ENCODE data around the gene ELAVL3.

ELAVL3 gene

GRCh38 chr19:11495885-11496284 is 15.0 kb upstream of the ELAVL3 start:
- Histone ChIP-seq H3K9ac (ENCODE audit: low read depth, low read length) (no peak overlapping the region), H3K4me3 (ENCODE audit: low read depth in 1 of 2, low read length in 2 of 2) (no peak overlapping the region), H4K20me1 (ENCODE audit: insufficient read depth, low read length) (0 out of 2 replicates have a peak, but pooled peaks cover 4% of the 10 kb centered on the region), H3K27ac (ENCODE audit: low read length) (no peak overlapping the region), H3K79me2 (ENCODE audit: insufficient read depth, low read length) (no peaks in the 10 kb centered on the region), H2AFZ (ENCODE audit: low read depth, low read length) (no peak overlapping the region), H3K4me1 (ENCODE audit: insufficient read depth, low read length) (no peaks in the 10 kb centered on the region), H3K4me2 (ENCODE audit: insufficient read depth, low read length) (no peak overlapping the region), H3K9me3 (ENCODE audit: insufficient read depth, low read length, severe bottlenecking) (no peaks in the 10 kb centered on the region), H3K27me3 (ENCODE audit: insufficient read depth, low read length, poor library complexity) (no peaks in the 10 kb centered on the region), H3K36me3 (ENCODE audit: insufficient read depth, low read length) (peaks cover 36% of the 10 kb centered on the region)
- TF ChIP-seq EZH2 (IDR thresholded peaks at IDR 0.05; ENCODE audit: borderline replicate concordance, low read depth, low read length, severe bottlenecking) = no peak
- TF ChIP-seq, protein P1, sequence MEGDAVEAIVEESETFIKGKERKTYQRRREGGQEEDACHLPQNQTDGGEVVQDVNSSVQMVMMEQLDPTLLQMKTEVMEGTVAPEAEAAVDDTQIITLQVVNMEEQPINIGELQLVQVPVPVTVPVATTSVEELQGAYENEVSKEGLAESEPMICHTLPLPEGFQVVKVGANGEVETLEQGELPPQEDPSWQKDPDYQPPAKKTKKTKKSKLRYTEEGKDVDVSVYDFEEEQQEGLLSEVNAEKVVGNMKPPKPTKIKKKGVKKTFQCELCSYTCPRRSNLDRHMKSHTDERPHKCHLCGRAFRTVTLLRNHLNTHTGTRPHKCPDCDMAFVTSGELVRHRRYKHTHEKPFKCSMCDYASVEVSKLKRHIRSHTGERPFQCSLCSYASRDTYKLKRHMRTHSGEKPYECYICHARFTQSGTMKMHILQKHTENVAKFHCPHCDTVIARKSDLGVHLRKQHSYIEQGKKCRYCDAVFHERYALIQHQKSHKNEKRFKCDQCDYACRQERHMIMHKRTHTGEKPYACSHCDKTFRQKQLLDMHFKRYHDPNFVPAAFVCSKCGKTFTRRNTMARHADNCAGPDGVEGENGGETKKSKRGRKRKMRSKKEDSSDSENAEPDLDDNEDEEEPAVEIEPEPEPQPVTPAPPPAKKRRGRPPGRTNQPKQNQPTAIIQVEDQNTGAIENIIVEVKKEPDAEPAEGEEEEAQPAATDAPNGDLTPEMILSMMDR (IDR thresholded peaks at IDR 0.05; ENCODE audit: borderline replicate concordance, extremely low read depth, low read length, poor library complexity, severe bottlenecking) = no peak
- DNase-seq (no peak), ATAC-seq (ENCODE audit: insufficient read depth, low read depth) (no peak)

- no peak for ATAC-seq (ENCODE audit: insufficient read depth, low read depth)
- Histone ChIP-seq H4K20me1 (ENCODE audit: insufficient read depth, low read length) (0 out of 2 replicates have a peak, but pooled peaks cover 4% of the 10 kb centered on the region), H3K36me3 (ENCODE audit: insufficient read depth, low read length) (peaks cover 40% of the 10 kb centered on the region)
Measured at GRCh38 chr19:11495481-11495880, 14.6 kb upstream of the ELAVL3 start.

DNA sequence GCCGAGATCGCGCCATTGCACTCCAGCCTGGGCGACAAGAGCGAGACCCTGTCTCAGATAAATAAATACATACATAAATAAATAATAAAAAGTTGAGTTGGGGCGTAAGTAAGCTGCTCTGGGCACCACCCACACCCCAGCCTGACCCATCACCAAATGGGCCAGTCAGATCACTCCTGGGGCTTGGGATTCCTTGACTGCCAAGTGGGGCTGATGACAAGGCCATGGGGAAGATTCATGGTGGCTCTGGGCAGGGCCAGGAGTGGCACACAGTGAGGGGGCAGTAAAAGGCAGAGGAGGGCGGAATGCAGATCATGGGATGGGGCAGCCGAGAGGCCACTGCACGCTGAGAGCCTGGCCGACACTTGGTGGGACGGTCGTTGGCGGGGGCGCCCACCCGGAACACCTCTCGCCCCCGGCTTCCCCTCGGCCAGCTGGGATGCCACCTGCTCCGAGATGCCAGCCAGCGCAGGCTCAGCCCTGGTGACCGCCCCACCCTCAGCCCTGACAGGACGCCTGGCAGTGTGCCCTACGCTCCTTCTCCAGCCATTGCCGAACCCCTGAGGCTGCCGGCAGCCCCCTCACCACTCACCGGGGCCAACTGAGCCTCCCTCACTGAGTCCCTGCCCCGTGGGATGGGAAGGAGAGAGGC is 13.9 kb upstream of the ELAVL3 start:
- DNase-seq (no peak), ATAC-seq (ENCODE audit: insufficient read depth, low read depth) (no peak)
- Histone ChIP-seq H3K4me2 (ENCODE audit: insufficient read depth, low read length) (no peak overlapping the region), H3K9ac (ENCODE audit: low read depth, low read length) (no peak overlapping the region), H3K36me3 (ENCODE audit: insufficient read depth, low read length) (peaks cover 40% of the 10 kb centered on the region), H3K4me3 (ENCODE audit: low read depth in 1 of 2, low read length in 2 of 2) (no peak overlapping the region), H3K27ac (ENCODE audit: low read length) (no peak overlapping the region), H3K4me1 (ENCODE audit: insufficient read depth, low read length) (no peaks in the 10 kb centered on the region), H3K27me3 (ENCODE audit: insufficient read depth, low read length, poor library complexity) (no peaks in the 10 kb centered on the region), H3K79me2 (ENCODE audit: insufficient read depth, low read length) (no peaks in the 10 kb centered on the region), H4K20me1 (ENCODE audit: insufficient read depth, low read length) (0 out of 2 replicates have a peak, but pooled peaks cover 4% of the 10 kb centered on the region), H3K9me3 (ENCODE audit: insufficient read depth, low read length, severe bottlenecking) (no peaks in the 10 kb centered on the region), H2AFZ (ENCODE audit: low read depth, low read length) (no peak overlapping the region)
- no peak for TF ChIP-seq EZH2 (IDR thresholded peaks at IDR 0.05; ENCODE audit: borderline replicate concordance, low read depth, low read length, severe bottlenecking)
- TF ChIP-seq, protein P1 (IDR thresholded peaks at IDR 0.05; ENCODE audit: borderline replicate concordance, extremely low read depth, low read length, poor library complexity, severe bottlenecking) = no peak

More at GRCh38 chr19:11495481-11495880, 14.6 kb upstream of the ELAVL3 start:
- H3K79me2 ChIP-seq (ENCODE audit: insufficient read depth, low read length) = no peaks in the 10 kb centered on the region
- TF ChIP-seq, protein P1 (IDR thresholded peaks at IDR 0.05; ENCODE audit: borderline replicate concordance, extremely low read depth, low read length, poor library complexity, severe bottlenecking) = no peak
- no peak for TF ChIP-seq EZH2 (IDR thresholded peaks at IDR 0.05; ENCODE audit: borderline replicate concordance, low read depth, low read length, severe bottlenecking)
- no peaks in the 10 kb centered on the region for H3K4me1 ChIP-seq (ENCODE audit: insufficient read depth, low read length)
- no peak overlapping the region for H3K27ac ChIP-seq (ENCODE audit: low read length)
- H3K4me2 ChIP-seq (ENCODE audit: insufficient read depth, low read length) = no peak overlapping the region
- H2AFZ ChIP-seq (ENCODE audit: low read depth, low read length) = no peak overlapping the region
- DNase-seq = no peak
- H3K4me3 ChIP-seq (ENCODE audit: low read depth in 1 of 2, low read length in 2 of 2) = no peak overlapping the region
- H3K9ac ChIP-seq (ENCODE audit: low read depth, low read length) = no peak overlapping the region
- H3K27me3 ChIP-seq (ENCODE audit: insufficient read depth, low read length, poor library complexity) = no peaks in the 10 kb centered on the region
- no peaks in the 10 kb centered on the region for H3K9me3 ChIP-seq (ENCODE audit: insufficient read depth, low read length, severe bottlenecking)
